ENCODE measurements around the gene DIP2B.
"Not testable (repeated sequence)": the region's sequence is repeated elsewhere in the genome, so short reads cannot be mapped to it uniquely, and the experiment has no call there.

Gene DIP2B

GRCh38 chr12:50520416-50521207 is 15.8 kb downstream of the DIP2B start:
- H3K4me3 ChIP-seq (ENCODE audit: control insufficient read depth, low read depth, low read length), result no peak overlapping the region
- no peak for DNase-seq (ENCODE audit: low read depth)
- no peak for TF ChIP-seq CTCF (IDR thresholded peaks at IDR 0.05; ENCODE audit: control insufficient read depth, insufficient read depth, low read depth, low read length, missing control alignments)

DNA sequence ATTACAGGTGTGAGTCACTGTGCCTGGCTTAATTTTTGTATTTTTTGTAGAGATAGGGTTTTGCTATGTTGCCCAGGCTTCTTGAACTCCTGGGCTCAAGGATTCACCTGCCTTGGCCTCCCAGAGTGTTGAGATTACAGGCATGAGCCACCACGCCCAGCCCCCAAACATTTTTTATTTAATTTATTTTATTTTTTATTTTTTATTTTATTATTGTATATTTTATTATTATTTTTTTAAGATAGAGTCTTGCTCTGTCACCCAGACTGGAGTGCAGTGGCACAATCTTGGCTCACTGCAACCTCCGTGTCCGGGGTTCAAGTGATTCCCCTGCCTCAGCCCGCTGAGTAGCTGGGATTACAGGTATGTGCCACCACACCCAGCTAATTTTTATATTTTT is 17.0 kb downstream of the DIP2B start:
- not testable (repeated sequence) for DNase-seq (ENCODE audit: low read depth); H3K4me3 ChIP-seq (ENCODE audit: control insufficient read depth, low read depth, low read length)

DNA sequence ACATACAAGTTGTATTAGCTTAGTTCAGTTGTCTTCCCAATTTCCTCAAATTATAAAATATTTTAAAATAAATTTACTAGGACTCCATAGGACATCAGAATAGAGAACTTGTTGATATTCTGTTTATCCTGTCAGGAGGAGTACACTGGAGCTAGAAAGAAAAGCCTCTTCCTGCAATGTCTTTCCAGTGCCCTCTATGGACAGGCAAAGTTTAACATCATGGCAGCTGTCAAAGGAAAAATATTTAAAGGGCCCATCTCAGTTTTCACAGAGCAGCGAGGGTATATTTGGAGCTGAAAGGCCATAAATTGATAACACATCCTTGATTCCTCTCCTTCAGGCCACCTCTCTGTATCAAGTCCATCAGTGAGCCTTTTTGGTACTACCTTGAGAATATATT is 19.0 kb downstream of the DIP2B start:
- TF ChIP-seq CTCF (IDR thresholded peaks at IDR 0.05; ENCODE audit: control insufficient read depth, insufficient read depth, low read depth, low read length, missing control alignments), result no peak
- DNase-seq (ENCODE audit: low read depth), result no peak
- no peak overlapping the region for H3K4me3 ChIP-seq (ENCODE audit: control insufficient read depth, low read depth, low read length)

DNA sequence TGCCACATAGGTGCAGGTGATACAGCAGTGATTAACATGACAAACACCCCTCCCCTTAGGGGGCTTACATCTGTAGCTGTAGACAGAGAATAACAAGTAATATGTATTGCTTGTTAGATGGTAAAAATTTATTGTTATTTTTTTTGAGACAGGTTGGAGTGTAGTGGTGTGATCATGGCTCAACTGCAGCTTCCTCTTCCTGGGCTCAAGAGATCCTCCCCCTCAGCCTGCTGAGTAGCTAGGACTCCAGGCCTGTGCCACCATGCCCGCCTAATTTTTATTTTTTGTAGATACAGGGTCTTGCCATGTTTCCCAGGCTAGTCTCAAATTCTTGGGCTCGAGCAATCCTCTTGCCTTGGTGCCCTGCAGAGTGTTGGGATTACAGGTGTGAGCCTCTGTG is 19.8 kb downstream of the DIP2B start:
- no peak overlapping the region for H3K4me3 ChIP-seq (ENCODE audit: control insufficient read depth, low read depth, low read length)
- DNase-seq (ENCODE audit: low read depth), result no peak
- no peak for TF ChIP-seq CTCF (IDR thresholded peaks at IDR 0.05; ENCODE audit: control insufficient read depth, insufficient read depth, low read depth, low read length, missing control alignments)

DNA sequence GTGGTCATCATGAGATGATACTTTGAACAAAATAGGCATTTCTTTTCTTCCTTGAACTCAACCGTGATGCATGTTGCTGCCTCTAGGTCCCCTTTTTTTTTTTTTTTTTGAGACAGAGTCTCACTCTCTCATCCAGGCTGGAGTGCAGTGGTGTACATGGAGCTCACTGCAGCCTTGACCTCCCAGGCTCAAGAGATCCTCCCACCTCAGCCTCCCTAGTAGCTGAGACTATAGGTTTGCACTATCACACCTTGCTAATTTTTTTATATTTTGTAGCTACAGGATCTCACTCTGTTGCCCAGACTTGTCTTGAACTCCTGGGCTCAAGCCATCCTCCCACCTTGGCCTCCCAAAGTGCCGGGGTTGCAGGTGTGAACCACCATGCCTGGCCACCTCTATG is 20.6 kb downstream of the DIP2B start:
- H3K4me3 ChIP-seq (ENCODE audit: control insufficient read depth, low read depth, low read length), result no peak overlapping the region
- no peak for DNase-seq (ENCODE audit: low read depth)
- TF ChIP-seq CTCF (IDR thresholded peaks at IDR 0.05; ENCODE audit: control insufficient read depth, insufficient read depth, low read depth, low read length, missing control alignments), result no peak

DNA sequence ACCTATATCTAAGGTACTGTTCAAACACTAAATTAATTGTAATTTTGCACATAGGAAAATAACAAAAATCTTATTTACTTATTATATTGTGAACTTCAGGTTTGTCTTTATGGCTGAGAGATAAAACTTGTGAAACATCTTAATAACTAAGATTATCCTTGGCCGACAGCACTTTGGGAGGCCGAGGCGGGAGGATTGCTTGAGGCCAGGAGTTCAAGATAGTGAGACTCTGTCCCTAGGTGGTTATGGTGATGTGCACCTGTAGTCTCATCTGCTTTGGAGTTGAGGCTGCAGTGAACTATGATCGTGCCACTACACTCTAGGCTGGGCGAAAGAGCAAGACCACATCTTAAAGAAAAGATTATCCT is 22.6 kb downstream of the DIP2B start:
- DNase-seq (ENCODE audit: low read depth), result no peak
- TF ChIP-seq CTCF (IDR thresholded peaks at IDR 0.05; ENCODE audit: control insufficient read depth, insufficient read depth, low read depth, low read length, missing control alignments), result no peak
- no peak overlapping the region for H3K4me3 ChIP-seq (ENCODE audit: control insufficient read depth, low read depth, low read length)

DNA sequence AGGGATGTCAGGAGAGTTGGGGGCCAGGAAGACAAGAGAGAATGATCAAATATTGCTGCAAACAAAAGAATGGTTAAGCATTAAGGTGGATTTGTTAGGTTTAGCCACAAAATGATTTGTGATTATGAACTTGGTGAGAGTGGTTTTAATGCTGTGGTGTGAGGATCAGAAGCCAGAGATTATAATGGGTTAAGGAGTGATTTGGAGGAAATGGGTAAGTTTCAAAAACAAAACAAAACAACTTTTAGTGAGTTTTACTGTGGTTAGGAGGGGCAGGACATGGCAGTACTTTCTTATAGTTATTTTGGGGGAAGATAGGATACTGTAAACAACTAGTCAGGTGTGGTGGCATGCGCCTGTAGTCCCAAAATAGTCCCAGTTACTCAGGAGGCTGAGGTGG is 24.0 kb downstream of the DIP2B start:
- TF ChIP-seq CTCF (IDR thresholded peaks at IDR 0.05; ENCODE audit: control insufficient read depth, insufficient read depth, low read depth, low read length, missing control alignments), result no peak
- DNase-seq (ENCODE audit: low read depth), result no peak
- no peak overlapping the region for H3K4me3 ChIP-seq (ENCODE audit: control insufficient read depth, low read depth, low read length)

Data from AG09309 (cell line).